ENCODE data around the gene DOCK9. TPM values are rescaled to one million over a fixed set of nuclear protein-coding genes. Genes with fewer than 3 reads are reported as not detected.

The DOCK9 gene
- total RNA-seq, 1 donor from 2014 or later: 45.9 TPM

DNA sequence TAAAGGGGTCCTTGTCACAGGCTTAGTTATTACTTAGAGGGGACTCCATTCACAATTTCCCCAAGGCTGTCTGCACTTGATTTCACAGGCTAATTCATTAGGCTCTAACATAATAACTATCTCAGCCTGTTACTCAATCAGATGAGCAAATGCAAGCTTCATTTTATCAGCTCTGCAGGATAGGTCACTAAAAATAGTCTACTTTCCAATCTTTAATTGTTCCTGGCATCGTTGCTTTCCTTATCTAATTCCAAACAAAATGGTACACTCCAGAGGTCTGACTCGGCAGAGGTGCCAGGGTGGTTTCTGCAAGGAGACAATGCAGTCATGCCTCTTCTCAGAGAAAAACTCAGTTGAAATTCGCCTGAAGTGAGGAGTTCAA lies 155.6 kb downstream of the DOCK9 start:
- Mint-ChIP-seq H3K27me3 (ENCODE audit: low read depth) (no peaks in the 10 kb centered on the region), H3K4me3 (ENCODE audit: unreplicated experiment) (no peak overlapping the region), H3K9me3 (ENCODE audit: low read depth) (no peaks in the 10 kb centered on the region), H3K36me3 (ENCODE audit: low read depth) (peaks cover 9% of the 10 kb centered on the region), H3K27ac (ENCODE audit: unreplicated experiment) (peak overlapping the region; percentile 72), H3K4me1 (ENCODE audit: low read depth) (peaks cover 35% of the 10 kb centered on the region)
- DNase-seq (ENCODE audit: low spot score): no peak
- TF ChIP-seq, protein P1, sequence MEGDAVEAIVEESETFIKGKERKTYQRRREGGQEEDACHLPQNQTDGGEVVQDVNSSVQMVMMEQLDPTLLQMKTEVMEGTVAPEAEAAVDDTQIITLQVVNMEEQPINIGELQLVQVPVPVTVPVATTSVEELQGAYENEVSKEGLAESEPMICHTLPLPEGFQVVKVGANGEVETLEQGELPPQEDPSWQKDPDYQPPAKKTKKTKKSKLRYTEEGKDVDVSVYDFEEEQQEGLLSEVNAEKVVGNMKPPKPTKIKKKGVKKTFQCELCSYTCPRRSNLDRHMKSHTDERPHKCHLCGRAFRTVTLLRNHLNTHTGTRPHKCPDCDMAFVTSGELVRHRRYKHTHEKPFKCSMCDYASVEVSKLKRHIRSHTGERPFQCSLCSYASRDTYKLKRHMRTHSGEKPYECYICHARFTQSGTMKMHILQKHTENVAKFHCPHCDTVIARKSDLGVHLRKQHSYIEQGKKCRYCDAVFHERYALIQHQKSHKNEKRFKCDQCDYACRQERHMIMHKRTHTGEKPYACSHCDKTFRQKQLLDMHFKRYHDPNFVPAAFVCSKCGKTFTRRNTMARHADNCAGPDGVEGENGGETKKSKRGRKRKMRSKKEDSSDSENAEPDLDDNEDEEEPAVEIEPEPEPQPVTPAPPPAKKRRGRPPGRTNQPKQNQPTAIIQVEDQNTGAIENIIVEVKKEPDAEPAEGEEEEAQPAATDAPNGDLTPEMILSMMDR (IDR thresholded peaks at IDR 0.05): no peak

DNA sequence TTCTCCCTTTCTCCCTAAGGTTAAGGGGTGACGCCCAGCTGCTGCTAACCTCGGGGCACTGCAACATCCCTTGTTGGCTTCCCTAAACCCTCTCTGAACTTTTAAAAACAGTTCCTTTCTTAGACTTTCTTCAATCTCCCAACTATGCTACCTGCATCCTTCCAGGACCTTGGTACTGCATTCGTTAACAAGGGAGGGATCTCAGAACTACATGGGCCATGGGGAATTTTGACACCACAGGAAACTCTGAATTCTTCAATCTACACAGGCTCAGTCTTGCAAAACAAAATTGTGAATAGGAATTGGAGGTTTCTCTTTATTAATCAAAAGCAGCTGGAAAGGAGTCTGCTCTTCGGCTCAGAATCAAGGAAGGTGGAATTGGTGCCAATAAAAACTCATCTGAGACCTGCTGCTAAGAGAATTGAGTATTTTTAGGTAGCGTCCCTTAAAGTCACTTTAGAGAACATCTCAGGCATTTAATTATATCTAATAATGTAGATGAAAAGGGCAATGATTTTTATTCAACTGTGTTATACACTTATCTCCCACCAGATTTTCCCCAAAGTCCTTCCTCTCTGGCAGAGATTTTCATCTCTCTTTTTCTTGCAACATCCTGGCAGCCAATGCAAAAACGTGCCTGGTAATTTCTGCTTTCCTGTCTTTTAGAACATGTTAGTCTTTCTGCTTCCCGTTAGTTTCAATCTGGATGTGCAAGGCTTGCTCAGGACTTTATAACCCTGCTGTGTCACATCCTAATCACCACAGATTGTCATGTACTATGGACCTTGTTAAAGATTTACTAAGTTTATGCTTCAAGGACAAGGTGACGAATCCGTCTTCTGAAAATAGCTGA lies 156.3 kb downstream of the DOCK9 start:
- Mint-ChIP-seq H3K4me3 (ENCODE audit: unreplicated experiment) (peak overlapping the region; percentile 11), H3K4me1 (ENCODE audit: low read depth) (peaks cover 35% of the 10 kb centered on the region), H3K27ac (ENCODE audit: unreplicated experiment) (peak overlapping the region; percentile 72), H3K9me3 (ENCODE audit: low read depth) (no peaks in the 10 kb centered on the region), H3K36me3 (ENCODE audit: low read depth) (peaks cover 11% of the 10 kb centered on the region), H3K27me3 (ENCODE audit: low read depth) (no peaks in the 10 kb centered on the region)
- TF ChIP-seq, protein P1 (IDR thresholded peaks at IDR 0.05): no peak
- DNase-seq (ENCODE audit: low spot score): no peak

DNA sequence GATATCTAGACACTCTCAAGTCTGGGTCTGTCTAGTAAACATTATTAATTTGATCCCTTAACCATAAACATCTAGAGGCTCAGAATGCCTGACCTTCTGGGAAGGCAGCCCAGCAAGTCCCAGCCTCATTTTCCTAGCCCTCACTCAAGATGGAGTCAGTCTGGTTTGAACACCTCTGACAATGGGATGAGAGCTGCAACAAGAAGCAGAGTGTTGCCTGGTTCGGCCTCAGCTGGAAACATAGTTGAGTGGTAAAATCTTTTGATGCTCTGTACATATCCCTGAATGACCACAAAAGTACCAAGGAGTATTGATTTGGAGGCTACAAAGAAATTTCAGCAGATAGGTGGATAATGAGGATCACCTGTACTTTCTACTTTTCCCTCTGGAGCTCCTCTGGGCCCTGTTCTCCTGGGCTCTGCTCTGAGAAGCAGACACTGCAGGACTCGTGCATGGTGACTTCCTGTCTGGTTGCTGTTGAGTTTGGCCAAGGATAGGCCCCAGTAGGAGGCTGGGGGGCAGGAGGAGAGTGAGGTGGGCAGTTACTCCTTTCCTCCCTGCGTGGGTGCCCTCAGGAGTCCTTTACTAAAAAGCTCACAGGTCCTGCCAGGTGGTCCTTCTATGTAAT lies 157.0 kb downstream of the DOCK9 start:
- Mint-ChIP-seq H3K4me1 (ENCODE audit: low read depth) (peaks cover 35% of the 10 kb centered on the region), H3K27ac (ENCODE audit: unreplicated experiment) (peak overlapping the region; percentile 36), H3K4me3 (ENCODE audit: unreplicated experiment) (no peak overlapping the region), H3K9me3 (ENCODE audit: low read depth) (no peaks in the 10 kb centered on the region), H3K36me3 (ENCODE audit: low read depth) (peaks cover 14% of the 10 kb centered on the region), H3K27me3 (ENCODE audit: low read depth) (no peaks in the 10 kb centered on the region)
- TF ChIP-seq, protein P1 (IDR thresholded peaks at IDR 0.05): no peak
- DNase-seq (ENCODE audit: low spot score): no peak

DNA sequence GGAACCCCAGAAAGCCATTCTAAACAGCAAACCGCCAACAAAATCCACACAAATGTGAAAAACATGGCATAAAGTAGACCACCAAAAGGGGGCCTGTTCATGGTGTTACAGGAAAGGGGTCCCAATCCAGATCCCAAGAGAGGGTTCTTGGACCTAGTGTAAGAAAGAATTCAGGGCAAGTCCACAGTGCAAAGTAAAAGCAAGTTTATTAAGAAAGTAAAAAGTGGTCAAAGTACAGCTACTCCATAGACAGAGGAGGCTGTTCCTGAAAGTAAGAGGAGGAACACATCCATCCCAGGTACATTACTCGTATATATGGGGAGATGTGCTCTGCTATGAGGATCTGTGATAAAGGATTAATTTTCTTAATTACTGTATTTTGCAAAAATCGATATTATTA lies 157.6 kb downstream of the DOCK9 start:
- Mint-ChIP-seq H3K27me3 (ENCODE audit: low read depth) (no peaks in the 10 kb centered on the region), H3K4me1 (ENCODE audit: low read depth) (peaks cover 35% of the 10 kb centered on the region), H3K4me3 (ENCODE audit: unreplicated experiment) (no peak overlapping the region), H3K9me3 (ENCODE audit: low read depth) (no peaks in the 10 kb centered on the region), H3K36me3 (ENCODE audit: low read depth) (peaks cover 11% of the 10 kb centered on the region), H3K27ac (ENCODE audit: unreplicated experiment) (no peak overlapping the region)
- TF ChIP-seq, protein P1 (IDR thresholded peaks at IDR 0.05): no peak
- DNase-seq (ENCODE audit: low spot score): no peak

DNA sequence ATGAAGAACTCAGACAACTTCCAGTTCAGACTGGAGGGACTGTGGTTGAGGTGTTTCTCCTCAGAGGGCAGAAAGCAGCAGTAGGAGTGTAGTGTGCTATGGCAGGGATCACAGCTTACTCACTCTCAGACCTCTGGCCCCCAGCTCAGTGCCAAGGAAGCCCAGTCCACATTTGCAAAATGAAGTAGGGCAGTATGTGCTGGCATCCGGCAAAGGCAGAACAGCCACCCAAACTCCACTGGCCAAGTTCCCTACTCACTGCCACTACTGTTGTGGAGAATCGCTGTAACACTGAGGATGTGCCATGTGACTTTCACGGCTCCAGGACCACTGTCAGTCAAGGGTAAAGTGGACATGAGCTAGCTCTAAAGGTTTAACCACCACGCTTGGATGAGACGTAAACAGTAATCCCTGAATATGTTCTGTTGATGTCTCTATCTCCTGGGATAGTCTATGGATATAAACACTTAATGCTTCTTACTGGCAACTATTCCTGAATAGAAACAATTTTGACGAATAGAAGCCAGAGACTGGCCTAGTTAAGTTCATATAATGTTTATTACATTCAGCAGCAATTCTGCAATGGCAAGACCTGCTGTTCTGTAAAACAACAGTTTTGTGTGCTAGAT lies 158.4 kb downstream of the DOCK9 start:
- Mint-ChIP-seq H3K36me3 (ENCODE audit: low read depth) (peaks cover 9% of the 10 kb centered on the region), H3K27me3 (ENCODE audit: low read depth) (no peaks in the 10 kb centered on the region), H3K4me3 (ENCODE audit: unreplicated experiment) (no peak overlapping the region), H3K9me3 (ENCODE audit: low read depth) (no peaks in the 10 kb centered on the region), H3K4me1 (ENCODE audit: low read depth) (peaks cover 31% of the 10 kb centered on the region), H3K27ac (ENCODE audit: unreplicated experiment) (no peak overlapping the region)
- TF ChIP-seq, protein P1 (IDR thresholded peaks at IDR 0.05): no peak
- no peak for DNase-seq (ENCODE audit: low spot score)
